Testis (tissue), 2 donors: ENCODE data around the gene LDHAL6A.

Source experiments
- POLR2A ChIP-seq: fragments of 450-650 bp; IDR thresholded peaks from one replicate; pipeline ENCODE4 v1.6.1; 2017; ENCODE audit warnings: antibody characterized with exemption, mild to moderate bottlenecking, moderate library complexity
- TF ChIP-seq, protein P1 (sequence below), 3 experiments: fragments of 450-650 bp in 2 of 3; fragments of 200-600 bp in 1 of 3; sonication (generic) in 1 of 3; IDR thresholded peaks; one replicate each; pipeline ENCODE4 v1.5.1; 2016 to 2019; ENCODE audit warnings: antibody characterized with exemption in 3 of 3, mild to moderate bottlenecking in 2 of 3, moderate library complexity in 1 of 3

DNA sequence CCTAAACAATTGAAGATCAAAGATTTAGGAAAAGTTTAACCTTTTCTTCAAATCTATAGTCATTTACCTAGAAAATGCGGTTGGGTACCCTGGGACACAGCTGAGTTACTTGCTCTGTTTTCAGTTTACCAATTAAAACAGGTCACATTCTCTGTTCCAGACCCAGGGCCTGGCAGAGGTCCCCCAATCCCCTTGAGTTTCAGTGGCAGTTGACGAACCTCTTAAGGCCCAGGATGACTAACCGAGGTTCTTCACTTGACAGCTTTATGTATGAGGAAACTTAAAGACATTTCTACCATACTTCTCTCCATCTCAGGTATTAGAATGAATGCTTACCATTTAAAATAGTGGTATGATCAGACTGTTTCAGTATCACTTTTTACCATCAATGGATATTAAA is 16.3 kb downstream of the LDHAL6A start:
- TF ChIP-seq, protein P1, sequence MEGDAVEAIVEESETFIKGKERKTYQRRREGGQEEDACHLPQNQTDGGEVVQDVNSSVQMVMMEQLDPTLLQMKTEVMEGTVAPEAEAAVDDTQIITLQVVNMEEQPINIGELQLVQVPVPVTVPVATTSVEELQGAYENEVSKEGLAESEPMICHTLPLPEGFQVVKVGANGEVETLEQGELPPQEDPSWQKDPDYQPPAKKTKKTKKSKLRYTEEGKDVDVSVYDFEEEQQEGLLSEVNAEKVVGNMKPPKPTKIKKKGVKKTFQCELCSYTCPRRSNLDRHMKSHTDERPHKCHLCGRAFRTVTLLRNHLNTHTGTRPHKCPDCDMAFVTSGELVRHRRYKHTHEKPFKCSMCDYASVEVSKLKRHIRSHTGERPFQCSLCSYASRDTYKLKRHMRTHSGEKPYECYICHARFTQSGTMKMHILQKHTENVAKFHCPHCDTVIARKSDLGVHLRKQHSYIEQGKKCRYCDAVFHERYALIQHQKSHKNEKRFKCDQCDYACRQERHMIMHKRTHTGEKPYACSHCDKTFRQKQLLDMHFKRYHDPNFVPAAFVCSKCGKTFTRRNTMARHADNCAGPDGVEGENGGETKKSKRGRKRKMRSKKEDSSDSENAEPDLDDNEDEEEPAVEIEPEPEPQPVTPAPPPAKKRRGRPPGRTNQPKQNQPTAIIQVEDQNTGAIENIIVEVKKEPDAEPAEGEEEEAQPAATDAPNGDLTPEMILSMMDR (IDR thresholded peaks at IDR 0.05), result no peak
- no peak for TF ChIP-seq POLR2A
